Measurements from ENCODE around the gene PRKG1.

The PRKG1 gene

GRCh38 chr10:51606825-51607462, 532.7 kb downstream of the PRKG1 start:
- Histone ChIP-seq H3K18ac (ENCODE audit: low read length) (no peak overlapping the region), H3K4ac (ENCODE audit: low read depth, low read length) (no peak overlapping the region), H3K9ac (ENCODE audit: low read length) (no peak overlapping the region), H4K91ac (ENCODE audit: low read depth, low read length) (no peak overlapping the region), H4K12ac (ENCODE audit: low read depth, low read length) (no peak overlapping the region), H2AK5ac (ENCODE audit: low read length) (no peak overlapping the region), H3K4me3 (ENCODE audit: low read depth, low read length) (no peak overlapping the region), H3K14ac (ENCODE audit: low read length) (no peak overlapping the region), H4K8ac (ENCODE audit: low read depth, low read length) (no peak overlapping the region), H3K27ac (ENCODE audit: low read depth, low read length) (no peak overlapping the region), H3K36me3 (ENCODE audit: control insufficient read depth in 1 of 2, insufficient read depth in 2 of 2, low read length in 2 of 2) (no peaks in the 10 kb centered on the region), H3K79me2 (ENCODE audit: control insufficient read depth, insufficient read depth, low read length, poor library complexity) (no peaks in the 10 kb centered on the region), H3K23ac (ENCODE audit: low read length) (no peak overlapping the region), H2AFZ (ENCODE audit: insufficient read depth, low read length, poor library complexity) (no peak overlapping the region), H2BK12ac (ENCODE audit: low read length) (no peak overlapping the region), H3K4me1 (ENCODE audit: control insufficient read depth in 1 of 2, insufficient read depth in 2 of 2, low read length in 2 of 2) (no peaks in the 10 kb centered on the region), H3K4me2 (ENCODE audit: low read length) (no peak overlapping the region), H3K9me3 (ENCODE audit: insufficient read depth, low read depth, low read length) (no peaks in the 10 kb centered on the region), H2BK120ac (ENCODE audit: insufficient read depth, low read length, poor library complexity) (no peak overlapping the region), H3K79me1 (ENCODE audit: low read length) (no peaks in the 10 kb centered on the region), H3K27me3 (ENCODE audit: insufficient read depth, low read length) (no peaks in the 10 kb centered on the region), H2BK5ac (ENCODE audit: low read depth, low read length, poor library complexity) (no peak overlapping the region)
- no peak for DNase-seq
- no CpG with 5 or more reads among the region's 6 CpGs for WGBS (ENCODE audit: extremely low coverage, insufficient coverage, insufficient read length)

- Histone ChIP-seq H3K14ac (ENCODE audit: low read length) (no peak overlapping the region), H2AK5ac (ENCODE audit: low read length) (no peak overlapping the region), H2AFZ (ENCODE audit: insufficient read depth, low read length, poor library complexity) (no peak overlapping the region), H3K23ac (ENCODE audit: low read length) (no peak overlapping the region), H3K9ac (ENCODE audit: low read length) (no peak overlapping the region), H4K91ac (ENCODE audit: low read depth, low read length) (no peak overlapping the region), H2BK12ac (ENCODE audit: low read length) (no peak overlapping the region), H3K4me3 (ENCODE audit: low read depth, low read length) (no peak overlapping the region), H3K79me2 (ENCODE audit: control insufficient read depth, insufficient read depth, low read length, poor library complexity) (no peaks in the 10 kb centered on the region), H4K8ac (ENCODE audit: low read depth, low read length) (no peak overlapping the region), H3K9me3 (ENCODE audit: insufficient read depth, low read depth, low read length) (no peaks in the 10 kb centered on the region), H3K27ac (ENCODE audit: low read depth, low read length) (no peak overlapping the region), H3K79me1 (ENCODE audit: low read length) (no peaks in the 10 kb centered on the region), H2BK120ac (ENCODE audit: insufficient read depth, low read length, poor library complexity) (no peak overlapping the region), H3K4ac (ENCODE audit: low read depth, low read length) (no peak overlapping the region), H3K4me2 (ENCODE audit: low read length) (no peak overlapping the region), H3K27me3 (ENCODE audit: insufficient read depth, low read length) (no peaks in the 10 kb centered on the region), H4K12ac (ENCODE audit: low read depth, low read length) (no peak overlapping the region), H3K18ac (ENCODE audit: low read length) (no peak overlapping the region), H2BK5ac (ENCODE audit: low read depth, low read length, poor library complexity) (no peak overlapping the region), H3K4me1 (ENCODE audit: control insufficient read depth in 1 of 2, insufficient read depth in 2 of 2, low read length in 2 of 2) (no peaks in the 10 kb centered on the region), H3K36me3 (ENCODE audit: control insufficient read depth in 1 of 2, insufficient read depth in 2 of 2, low read length in 2 of 2) (no peaks in the 10 kb centered on the region)
- DNase-seq: no peak
- WGBS (ENCODE audit: extremely low coverage, insufficient coverage, insufficient read length): no CpG with 5 or more reads among the region's 3 CpGs
Measured at GRCh38 chr10:51607463-51607835, 533.2 kb downstream of the PRKG1 start.

- WGBS (ENCODE audit: extremely low coverage, insufficient coverage, insufficient read length): no CpG with 5 or more reads among the region's 2 CpGs
- Histone ChIP-seq H3K79me2 (ENCODE audit: control insufficient read depth, insufficient read depth, low read length, poor library complexity) (no peaks in the 10 kb centered on the region), H2BK5ac (ENCODE audit: low read depth, low read length, poor library complexity) (no peak overlapping the region), H3K27ac (ENCODE audit: low read depth, low read length) (no peak overlapping the region), H3K18ac (ENCODE audit: low read length) (no peak overlapping the region), H2AFZ (ENCODE audit: insufficient read depth, low read length, poor library complexity) (no peak overlapping the region), H2AK5ac (ENCODE audit: low read length) (no peak overlapping the region), H4K91ac (ENCODE audit: low read depth, low read length) (no peak overlapping the region), H3K4me2 (ENCODE audit: low read length) (no peak overlapping the region), H3K23ac (ENCODE audit: low read length) (no peak overlapping the region), H3K27me3 (ENCODE audit: insufficient read depth, low read length) (no peaks in the 10 kb centered on the region), H3K4ac (ENCODE audit: low read depth, low read length) (no peak overlapping the region), H3K79me1 (ENCODE audit: low read length) (no peaks in the 10 kb centered on the region), H3K4me3 (ENCODE audit: low read depth, low read length) (no peak overlapping the region), H2BK12ac (ENCODE audit: low read length) (no peak overlapping the region), H3K36me3 (ENCODE audit: control insufficient read depth in 1 of 2, insufficient read depth in 2 of 2, low read length in 2 of 2) (no peaks in the 10 kb centered on the region), H3K9me3 (ENCODE audit: insufficient read depth, low read depth, low read length) (no peaks in the 10 kb centered on the region), H4K12ac (ENCODE audit: low read depth, low read length) (no peak overlapping the region), H2BK120ac (ENCODE audit: insufficient read depth, low read length, poor library complexity) (no peak overlapping the region), H3K4me1 (ENCODE audit: control insufficient read depth in 1 of 2, insufficient read depth in 2 of 2, low read length in 2 of 2) (no peaks in the 10 kb centered on the region), H3K9ac (ENCODE audit: low read length) (no peak overlapping the region), H4K8ac (ENCODE audit: low read depth, low read length) (no peak overlapping the region), H3K14ac (ENCODE audit: low read length) (no peak overlapping the region)
- DNase-seq: no peak
Measured at GRCh38 chr10:51608211-51608610, 533.9 kb downstream of the PRKG1 start.

- no peak overlapping the region for H3K18ac ChIP-seq (ENCODE audit: low read length)
Measured at GRCh38 chr10:51615764-51616298, 541.5 kb downstream of the PRKG1 start.

More at GRCh38 chr10:51615764-51616298, 541.5 kb downstream of the PRKG1 start:
- no peak overlapping the region for H2AK5ac ChIP-seq (ENCODE audit: low read length)
- no peak overlapping the region for H3K9ac ChIP-seq (ENCODE audit: low read length)
- H3K27me3 ChIP-seq (ENCODE audit: insufficient read depth, low read length): no peaks in the 10 kb centered on the region
- no peak for DNase-seq
- no peak overlapping the region for H3K4me2 ChIP-seq (ENCODE audit: low read length)
- no peak overlapping the region for H3K4ac ChIP-seq (ENCODE audit: low read depth, low read length)
- no peak overlapping the region for H2AFZ ChIP-seq (ENCODE audit: insufficient read depth, low read length, poor library complexity)
- no peak overlapping the region for H3K14ac ChIP-seq (ENCODE audit: low read length)
- no peak overlapping the region for H2BK12ac ChIP-seq (ENCODE audit: low read length)
- no peak overlapping the region for H4K12ac ChIP-seq (ENCODE audit: low read depth, low read length)
- H3K79me1 ChIP-seq (ENCODE audit: low read length): no peaks in the 10 kb centered on the region
- no peak overlapping the region for H2BK5ac ChIP-seq (ENCODE audit: low read depth, low read length, poor library complexity)
- no peaks in the 10 kb centered on the region for H3K36me3 ChIP-seq (ENCODE audit: control insufficient read depth in 1 of 2, insufficient read depth in 2 of 2, low read length in 2 of 2)
- no CpG with 5 or more reads among the region's 3 CpGs for WGBS (ENCODE audit: extremely low coverage, insufficient coverage, insufficient read length)
- H3K9me3 ChIP-seq (ENCODE audit: insufficient read depth, low read depth, low read length): no peaks in the 10 kb centered on the region
- H3K4me3 ChIP-seq (ENCODE audit: low read depth, low read length): no peak overlapping the region
- H4K8ac ChIP-seq (ENCODE audit: low read depth, low read length): no peak overlapping the region
- no peak overlapping the region for H3K23ac ChIP-seq (ENCODE audit: low read length)
- H3K4me1 ChIP-seq (ENCODE audit: control insufficient read depth in 1 of 2, insufficient read depth in 2 of 2, low read length in 2 of 2): no peaks in the 10 kb centered on the region
- H2BK120ac ChIP-seq (ENCODE audit: insufficient read depth, low read length, poor library complexity): no peak overlapping the region
- no peak overlapping the region for H3K27ac ChIP-seq (ENCODE audit: low read depth, low read length)
- no peak overlapping the region for H4K91ac ChIP-seq (ENCODE audit: low read depth, low read length)
- H3K79me2 ChIP-seq (ENCODE audit: control insufficient read depth, insufficient read depth, low read length, poor library complexity): no peaks in the 10 kb centered on the region

Measured in trophoblast cell (in vitro differentiated cells and primary cell).